Ovary (tissue), 3 donors: Measurements from ENCODE around the gene CCDC88A.

Experiments used
- CTCF ChIP-seq, 3 donors: fragments of 450-650 bp in 2 of 3; fragments of 200-600 bp in 1 of 3; IDR thresholded peaks; one replicate each; pipeline versions ENCODE4 v1.5.1 to v1.8.0; 2016 to 2022; ENCODE audit warnings: antibody characterized with exemption in 3 of 3, mild to moderate bottlenecking in 1 of 3
- EP300 ChIP-seq: sonication (generic); formaldehyde crosslinking; IDR thresholded peaks from one replicate; pipeline ENCODE4 v1.6.1; 2017; ENCODE audit warnings: antibody characterized with exemption
- POLR2A ChIP-seq: fragments of 450-650 bp; IDR thresholded peaks from one replicate; pipeline ENCODE4 v1.6.1; 2017; ENCODE audit warnings: antibody characterized with exemption, mild to moderate bottlenecking, moderate library complexity
- donor health status: DM: no; HTN: no; CAD: no.

DNA sequence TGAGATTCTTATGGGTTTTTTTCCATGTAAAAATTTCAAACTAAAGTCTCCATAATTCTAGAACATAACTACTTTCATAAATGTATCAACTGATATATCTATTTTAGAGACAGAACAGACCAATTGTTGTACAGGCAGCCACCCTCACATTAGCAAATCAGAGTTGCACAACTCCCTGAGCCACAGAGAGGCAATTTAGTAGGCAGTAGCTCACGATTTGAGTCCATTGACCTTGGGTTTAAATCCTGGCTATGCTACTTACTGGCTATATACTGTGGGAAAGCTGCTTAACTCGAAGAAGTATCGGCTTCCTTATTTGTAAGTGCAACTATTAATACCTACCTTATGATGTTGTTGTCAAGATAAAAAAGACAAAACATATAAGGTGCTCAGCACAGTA is 166.8 kb downstream of the CCDC88A start:
- TF ChIP-seq CTCF (IDR thresholded peaks at IDR 0.05) (no peak), POLR2A (no peak), EP300 (no peak)
